Activated CD8-positive, alpha-beta memory T cell treated with anti-CD3 and anti-CD28 coated beads, Interleukin-2, amount 50 U/mL, for 4 hours (primary cell): ENCODE data around the gene DNASE2.

Source experiments
- DNase-seq: peaks from one replicate; pipeline ENCODE4 v3.0.0-alpha.2; 2020

DNASE2 gene

DNA sequence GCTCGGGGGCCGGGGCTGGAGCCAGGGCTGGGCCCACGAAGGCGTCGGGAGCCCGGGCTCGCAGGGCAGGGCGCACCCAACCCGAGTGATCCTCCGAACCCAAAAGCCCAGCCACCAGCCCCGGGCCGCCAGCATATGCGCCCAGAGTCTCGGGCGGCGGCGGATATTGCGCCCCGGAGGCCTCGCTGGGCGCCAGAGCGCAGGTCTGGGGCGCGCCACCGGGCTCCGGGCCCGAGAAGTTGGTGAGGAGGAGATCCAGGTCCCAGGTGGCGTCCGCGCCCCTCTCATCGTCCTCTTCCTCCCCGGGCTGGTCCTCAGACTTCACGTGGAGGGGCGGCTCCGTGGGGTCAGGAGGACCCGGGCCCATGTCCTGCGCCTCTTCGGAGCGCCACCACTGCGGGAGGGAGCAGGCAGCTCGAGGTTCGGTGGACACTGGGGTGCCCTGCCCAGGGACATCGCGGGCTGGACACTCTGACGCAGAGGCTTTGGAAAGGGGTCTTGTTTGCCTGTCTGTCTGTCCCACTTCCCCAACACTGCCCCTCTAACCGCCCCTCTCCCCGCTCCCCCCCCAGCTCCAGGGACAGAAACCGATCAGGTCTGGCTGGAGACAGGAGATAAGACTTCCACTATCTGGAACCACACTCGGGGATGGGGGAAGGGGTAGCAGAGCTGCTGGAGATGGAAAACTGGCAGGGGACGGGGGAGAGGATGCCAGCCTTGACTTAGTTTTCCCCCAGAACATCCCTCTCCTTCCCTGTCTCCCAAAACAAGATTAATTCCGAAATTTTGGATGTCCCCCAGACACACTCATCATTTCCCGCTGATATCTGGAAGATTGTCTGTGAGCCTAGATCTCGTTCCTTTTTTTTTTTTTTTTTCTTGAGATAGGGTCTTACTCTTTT lies 4.8 kb upstream of the DNASE2 start:
- DNase-seq = no peak

DNA sequence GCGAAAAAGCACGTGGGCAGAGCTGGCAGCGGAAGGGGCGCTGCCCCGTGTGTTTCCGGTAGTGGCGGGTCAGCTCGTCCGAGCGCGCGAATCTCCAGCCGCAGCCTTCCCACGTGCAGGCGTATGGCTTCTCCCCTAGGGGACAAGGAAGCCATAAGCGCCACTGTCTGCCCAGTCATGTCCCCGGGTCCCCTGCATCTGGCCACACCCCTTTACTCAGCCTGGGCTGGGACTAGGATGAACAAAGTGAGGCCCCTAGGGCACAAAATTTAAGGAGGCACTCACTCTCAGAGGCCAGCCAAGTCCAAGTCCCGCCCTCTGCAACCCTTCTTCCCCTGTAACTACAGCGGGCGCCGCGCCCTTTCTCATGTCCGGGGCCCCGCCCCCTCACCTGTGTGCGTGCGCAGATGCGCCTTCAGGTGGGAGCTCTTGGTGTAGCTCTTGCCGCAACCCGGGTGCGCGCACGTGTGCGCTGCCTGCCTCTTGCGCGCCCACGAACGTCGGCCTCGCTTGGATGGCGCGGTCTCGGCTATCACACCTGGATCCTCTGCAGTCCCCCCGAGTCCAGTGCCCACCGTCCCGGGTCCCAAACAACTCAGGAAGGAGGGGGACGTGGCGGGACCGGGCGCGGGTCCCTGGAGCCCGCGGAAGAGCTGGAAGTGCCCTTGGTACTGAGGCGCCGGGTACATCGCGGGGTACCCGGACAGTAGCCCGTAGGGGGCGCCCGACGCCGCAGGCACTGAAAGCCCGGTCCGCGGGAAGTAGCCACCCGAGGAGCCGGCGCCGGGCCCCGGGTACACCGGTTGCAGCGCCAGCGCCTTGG lies 3.9 kb upstream of the DNASE2 start:
- DNase-seq = peak; percentile 85

- no peak for DNase-seq
Observed at GRCh38 chr19:12884627-12884925, 3.3 kb upstream of the DNASE2 start.

GRCh38 chr19:12884202-12884601 lies 3.0 kb upstream of the DNASE2 start:
- DNase-seq = no peak

DNA sequence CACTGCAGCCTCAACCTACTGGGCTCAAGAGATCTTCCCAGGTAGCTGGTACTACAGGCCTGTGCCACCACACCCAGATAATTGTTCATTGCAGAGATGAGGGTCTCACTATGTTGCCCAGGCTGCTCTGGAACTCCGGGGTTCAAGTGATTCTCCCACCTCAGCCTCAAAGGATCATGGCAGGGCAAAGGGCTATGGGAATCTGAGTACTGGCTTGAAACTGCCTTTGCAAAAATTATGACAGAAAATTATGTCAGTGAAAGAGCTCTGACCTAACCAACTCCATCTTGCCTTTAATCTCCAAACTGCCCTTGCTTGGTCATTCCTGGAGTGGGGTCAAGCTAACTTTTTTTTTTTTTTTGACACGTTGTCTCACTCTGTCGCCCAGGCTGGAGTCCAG lies 1.3 kb upstream of the DNASE2 start:
- DNase-seq = no peak

DNA sequence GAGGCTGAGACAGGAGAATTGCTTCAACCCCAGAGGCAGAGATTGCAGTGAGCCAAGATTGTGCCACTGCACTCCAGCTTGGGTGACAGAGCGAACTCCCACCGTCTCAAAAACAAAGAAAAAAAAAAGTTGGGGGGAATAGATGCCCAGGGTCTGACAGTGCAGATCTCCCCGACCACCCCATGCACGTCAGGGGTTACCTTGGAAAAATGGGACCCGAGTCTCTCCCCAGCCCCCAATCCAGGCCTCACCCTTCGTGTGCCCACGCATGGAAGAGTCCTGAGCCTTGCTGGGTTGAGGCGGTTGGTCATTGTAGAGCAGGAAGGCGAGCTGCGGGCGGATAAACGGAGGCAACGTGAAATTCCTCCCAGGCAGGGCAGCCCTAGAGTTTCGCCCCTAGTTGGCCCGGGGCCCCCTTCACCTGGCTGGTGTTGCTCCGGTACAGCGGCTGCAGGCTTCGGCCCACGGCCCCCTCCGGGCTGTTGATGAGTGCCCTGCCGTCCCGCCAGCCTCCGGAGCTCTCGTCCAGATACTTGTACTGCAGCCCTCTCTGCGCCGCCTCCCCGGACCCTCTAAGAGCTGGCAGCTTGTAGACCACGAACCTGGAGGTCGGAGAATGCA lies 588 bp downstream of the DNASE2 start:
- no peak for DNase-seq

DNA sequence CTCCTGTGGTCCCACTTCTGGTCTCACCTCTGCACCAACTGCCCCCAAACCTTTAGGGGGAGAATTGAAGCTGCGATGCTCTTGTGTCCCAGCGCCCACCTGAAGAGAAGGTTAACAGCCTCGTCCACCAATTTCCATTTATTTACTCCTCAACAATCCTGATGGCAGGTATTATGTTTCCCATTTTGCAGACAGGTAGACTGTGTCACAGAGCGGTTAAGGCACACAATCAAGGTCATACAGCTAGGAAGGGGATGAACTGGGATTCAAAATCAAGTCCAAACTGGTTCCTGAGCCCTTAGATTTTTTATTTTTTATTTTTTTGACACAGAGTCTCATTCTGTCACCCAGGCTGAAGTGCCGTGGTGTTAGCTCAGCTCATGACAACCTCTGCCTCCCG lies 6.2 kb downstream of the DNASE2 start:
- DNase-seq = no peak

DNA sequence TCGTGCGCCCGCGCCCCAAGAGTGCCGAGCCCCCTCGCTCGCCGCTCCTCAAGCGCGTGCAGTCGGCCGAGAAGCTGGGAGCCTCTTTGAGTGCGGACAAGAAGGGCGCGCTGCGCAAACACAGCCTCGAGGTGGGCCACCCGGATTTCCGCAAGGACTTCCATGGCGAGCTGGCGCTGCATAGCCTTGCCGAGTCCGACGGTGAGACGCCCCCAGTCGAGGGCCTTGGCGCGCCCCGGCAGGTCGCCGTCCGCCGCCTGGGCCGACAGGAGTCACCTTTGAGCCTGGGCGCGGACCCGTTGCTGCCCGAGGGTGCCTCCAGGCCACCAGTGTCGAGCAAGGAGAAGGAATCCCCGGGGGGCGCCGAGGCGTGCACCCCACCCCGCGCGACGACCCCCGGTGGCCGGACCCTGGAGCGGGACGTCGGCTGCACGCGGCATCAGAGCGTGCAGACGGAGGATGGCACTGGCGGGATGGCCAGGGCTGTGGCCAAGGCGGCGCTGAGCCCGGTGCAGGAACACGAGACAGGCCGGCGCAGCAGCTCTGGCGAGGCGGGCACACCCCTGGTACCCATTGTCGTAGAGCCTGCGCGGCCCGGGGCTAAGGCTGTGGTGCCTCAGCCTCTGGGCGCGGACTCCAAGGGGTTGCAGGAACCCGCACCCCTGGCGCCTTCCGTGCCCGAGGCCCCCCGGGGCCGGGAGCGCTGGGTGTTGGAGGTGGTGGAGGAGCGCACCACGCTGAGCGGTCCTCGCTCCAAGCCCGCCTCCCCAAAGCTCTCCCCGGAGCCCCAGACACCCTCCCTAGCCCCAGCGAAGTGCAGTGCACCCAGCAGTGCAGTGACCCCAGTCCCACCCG lies 7.1 kb downstream of the DNASE2 start:
- DNase-seq = no peak

DNA sequence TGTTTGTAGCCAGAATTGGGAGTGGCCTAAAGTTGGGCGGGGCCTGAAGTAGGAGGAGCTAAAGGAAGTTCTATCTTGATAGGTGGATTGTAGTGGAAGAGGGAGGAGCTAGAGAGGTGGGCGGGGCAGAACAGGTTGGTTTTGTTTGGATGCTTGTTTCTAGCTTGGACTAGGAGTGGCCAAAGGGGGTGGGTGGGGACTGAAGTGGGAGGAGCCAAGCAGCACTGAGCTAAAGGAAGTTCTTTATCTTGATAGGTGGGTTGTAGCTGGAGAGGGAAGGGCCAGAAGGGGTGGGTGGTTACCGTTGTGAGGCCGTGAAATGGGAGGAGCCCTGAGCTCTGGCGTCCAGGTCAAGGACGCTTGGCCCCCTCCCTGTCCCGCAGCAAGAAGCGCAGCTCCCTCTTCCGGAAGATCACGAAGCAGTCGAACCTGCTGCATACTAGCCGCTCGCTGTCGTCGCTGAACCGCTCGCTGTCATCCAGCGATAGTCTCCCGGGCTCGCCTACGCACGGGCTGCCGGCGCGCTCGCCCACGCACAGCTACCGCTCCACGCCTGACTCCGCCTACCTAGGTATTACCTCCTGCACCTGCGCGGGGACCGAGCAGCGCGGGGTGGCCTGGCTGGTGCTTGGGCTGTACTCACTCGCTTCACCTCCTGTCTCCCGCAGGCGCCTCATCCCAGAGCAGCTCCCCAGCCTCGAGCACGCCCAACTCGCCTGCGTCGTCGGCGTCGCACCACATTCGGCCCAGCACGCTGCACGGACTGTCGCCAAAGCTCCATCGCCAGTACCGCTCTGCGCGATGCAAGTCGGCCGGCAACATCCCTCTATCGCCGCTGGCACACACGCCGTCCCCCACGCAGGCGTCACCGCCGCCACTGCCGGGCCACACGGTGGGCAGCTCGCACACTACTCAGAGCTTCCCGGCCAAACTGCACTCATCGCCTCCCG lies 8.0 kb downstream of the DNASE2 start:
- peak; percentile 65 for DNase-seq

- DNase-seq = no peak
Observed at GRCh38 chr19:12872255-12872654, 9.0 kb downstream of the DNASE2 start.

DNA sequence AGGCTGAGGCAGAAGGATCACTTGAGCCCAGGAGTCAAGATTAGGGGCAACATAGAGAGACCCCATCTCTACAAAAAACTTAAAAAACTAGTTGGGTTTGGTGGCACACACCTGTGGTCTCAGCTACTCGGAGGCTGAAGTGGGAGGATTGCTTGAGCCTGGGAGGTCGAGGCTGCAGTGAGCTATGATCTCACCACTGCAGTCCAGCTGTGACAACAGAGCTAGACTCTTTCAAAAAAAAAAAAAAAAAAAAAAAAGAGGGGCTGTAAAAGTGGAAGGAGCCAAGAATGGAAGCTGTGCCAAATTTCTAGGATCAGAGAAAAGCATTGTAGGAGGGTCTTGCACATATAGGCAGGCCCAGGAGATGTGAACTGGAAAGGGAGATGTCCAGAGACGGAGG lies 9.6 kb downstream of the DNASE2 start:
- DNase-seq = no peak

DNA sequence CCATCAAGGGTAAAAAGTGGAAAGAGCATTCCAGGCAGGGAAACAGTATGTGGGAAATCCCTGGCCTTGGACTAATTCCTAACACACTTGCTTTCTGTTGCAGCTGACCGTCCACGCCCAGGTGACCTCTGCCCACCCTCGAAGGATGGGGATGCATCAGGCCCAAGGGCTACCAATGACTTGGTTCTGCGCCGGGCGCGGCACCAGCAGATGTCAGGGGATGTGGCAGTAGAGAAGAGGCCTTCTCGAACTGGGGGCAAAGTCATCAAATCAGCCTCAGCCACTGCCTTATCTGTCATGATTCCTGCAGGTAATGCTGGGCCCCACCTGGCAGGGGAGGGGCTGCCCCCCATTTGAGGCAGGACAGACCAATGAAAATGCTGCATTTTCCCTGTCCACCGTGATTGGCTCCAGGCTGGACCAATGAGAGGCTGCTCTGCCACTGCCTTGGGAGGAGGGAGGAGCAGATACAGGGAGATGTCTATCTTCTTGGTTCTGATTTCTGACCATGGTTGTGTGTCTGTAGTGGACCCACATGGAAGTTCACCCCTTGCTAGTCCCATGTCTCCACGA lies 12.6 kb downstream of the DNASE2 start:
- DNase-seq = no peak

- DNase-seq = peak; percentile 61
Observed at GRCh38 chr19:12867120-12868099, 13.8 kb downstream of the DNASE2 start.

GRCh38 chr19:12866416-12867119 lies 14.7 kb downstream of the DNASE2 start:
- no peak for DNase-seq

GRCh38 chr19:12865746-12866415 lies 15.4 kb downstream of the DNASE2 start:
- no peak for DNase-seq

DNA sequence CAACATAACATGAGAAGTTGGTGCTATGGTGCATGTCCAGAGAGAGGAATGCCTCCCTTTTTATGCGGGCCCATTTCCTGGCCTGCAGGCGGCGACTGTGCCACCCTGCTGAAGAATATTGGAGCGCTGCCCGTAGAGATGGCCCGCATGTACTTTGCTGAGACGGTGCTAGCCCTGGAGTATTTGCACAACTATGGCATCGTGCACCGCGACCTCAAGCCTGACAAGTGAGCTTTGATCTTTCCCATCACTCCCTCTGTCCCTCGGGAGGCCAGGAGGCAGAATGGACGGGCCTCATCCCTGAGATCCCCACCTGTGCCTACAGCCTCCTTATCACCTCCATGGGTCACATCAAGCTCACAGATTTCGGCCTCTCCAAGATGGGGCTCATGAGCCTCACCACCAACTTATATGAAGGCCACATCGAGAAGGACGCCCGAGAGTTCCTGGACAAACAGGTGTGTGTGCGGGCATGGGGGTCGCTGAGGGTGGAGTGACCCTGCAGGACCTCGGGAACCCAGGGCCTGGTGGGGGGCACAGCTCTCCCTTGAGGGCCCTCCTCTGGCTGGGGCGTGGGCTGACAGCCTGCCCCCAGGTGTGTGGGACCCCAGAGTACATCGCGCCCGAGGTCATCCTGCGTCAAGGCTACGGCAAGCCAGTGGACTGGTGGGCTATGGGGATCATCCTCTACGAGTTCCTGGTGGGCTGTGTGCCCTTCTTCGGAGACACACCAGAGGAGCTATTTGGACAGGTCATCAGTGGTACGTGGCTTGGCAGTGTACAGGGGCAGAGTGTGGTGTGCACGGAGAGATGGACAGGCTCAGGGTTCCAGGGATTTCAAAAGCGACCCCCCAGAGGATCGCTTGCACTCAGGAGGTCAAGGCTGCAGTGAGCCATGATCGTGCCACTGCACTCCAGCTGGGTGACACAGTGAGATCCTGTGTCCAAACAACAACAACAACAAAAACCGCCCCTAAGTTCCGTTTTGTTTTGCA lies 16.2 kb downstream of the DNASE2 start:
- DNase-seq = no peak

DNA sequence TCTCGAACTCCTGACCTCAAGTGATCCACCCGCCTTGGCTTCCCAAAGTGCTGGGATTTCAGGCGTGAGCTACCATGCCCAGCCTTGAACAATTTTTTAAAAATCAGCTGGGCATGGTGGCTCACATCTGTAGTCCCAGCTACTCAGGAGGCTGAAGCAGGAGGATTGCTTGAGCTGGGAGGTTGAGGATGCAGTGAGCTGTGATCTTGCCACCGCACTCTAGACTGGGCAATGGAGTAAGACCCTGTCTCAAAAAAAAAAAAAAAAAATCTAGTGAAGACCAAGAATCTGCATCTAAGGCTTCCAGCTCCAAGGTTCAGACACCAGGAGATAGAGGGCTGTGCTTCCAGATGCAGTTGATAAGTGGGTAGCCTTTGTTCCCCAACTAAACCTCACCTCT lies 17.1 kb downstream of the DNASE2 start:
- DNase-seq = no peak
